ENCODE data around the gene GEMIN8.

The GEMIN8 gene

GRCh38 chrX:14015294-14015693 is 14.4 kb downstream of the GEMIN8 start:
- DNase-seq: no peak

GRCh38 chrX:14014526-14014925 is 15.2 kb downstream of the GEMIN8 start:
- DNase-seq: no peak

GRCh38 chrX:14013054-14013453 is 16.6 kb downstream of the GEMIN8 start:
- DNase-seq: no peak

GRCh38 chrX:14010566-14010965 is 19.1 kb downstream of the GEMIN8 start:
- DNase-seq: no peak

GRCh38 chrX:14006540-14006939 is 23.2 kb downstream of the GEMIN8 start:
- no peak for DNase-seq

- no peak for DNase-seq
Observed at GRCh38 chrX:14003876-14004425, 25.7 kb downstream of the GEMIN8 start.

- no peak for DNase-seq
Observed at GRCh38 chrX:14003028-14003427, 26.7 kb downstream of the GEMIN8 start.

GRCh38 chrX:13996650-13997049 is 33.0 kb downstream of the GEMIN8 start:
- no peak for DNase-seq

GRCh38 chrX:13994536-13995080 is 35.1 kb downstream of the GEMIN8 start:
- DNase-seq: no peak

GRCh38 chrX:13994104-13994503 is 35.6 kb downstream of the GEMIN8 start:
- DNase-seq: no peak

- DNase-seq: no peak
Observed at GRCh38 chrX:13990126-13990800, 39.4 kb downstream of the GEMIN8 start.

- DNase-seq: no peak
Observed at GRCh38 chrX:13985697-13986435, 43.8 kb downstream of the GEMIN8 start.

- peak; percentile 38 to 40 for DNase-seq
Observed at GRCh38 chrX:13983734-13984133, 46.0 kb downstream of the GEMIN8 start.

GRCh38 chrX:13968198-13968597 is 61.5 kb downstream of the GEMIN8 start:
- DNase-seq: no peak

GRCh38 chrX:13967636-13968035 is 62.1 kb downstream of the GEMIN8 start:
- DNase-seq: no peak

GRCh38 chrX:13966793-13967125 is 62.9 kb downstream of the GEMIN8 start:
- DNase-seq: no peak

GRCh38 chrX:13966071-13966792 is 63.5 kb downstream of the GEMIN8 start:
- no peak for DNase-seq

GRCh38 chrX:13965531-13965930 is 64.2 kb downstream of the GEMIN8 start:
- DNase-seq: no peak

GRCh38 chrX:13956998-13957397 is 72.7 kb downstream of the GEMIN8 start:
- no peak for DNase-seq
